Activated T-cell treated with anti-CD3 and anti-CD28 coated beads, Interleukin-2, amount 50 U/mL, for 4 hours (primary cell): Measurements from ENCODE around the gene MPPED2. TPM values are rescaled to one million over a fixed set of nuclear protein-coding genes. Genes with fewer than 3 reads are reported as not detected.

Experiments used
- ATAC-seq, 2 donors: fragments of 200-7000 bp; cut with Tn5 transposase; one replicate each; pipeline ENCODE4 v1.10.0; 2021
- DNase-seq: peaks from one replicate; pipeline ENCODE4 v3.0.0-alpha.2; 2020
- H3K27me3 Mint-ChIP-seq: one replicate; pipeline ENCODE4 v1.8.0; 2021; ENCODE audit warnings: low read depth, mixed read lengths
- H3K36me3 Mint-ChIP-seq: one replicate; pipeline ENCODE4 v1.8.0; 2022; ENCODE audit warnings: mixed read lengths; ENCODE audit not compliant: insufficient read depth
- H3K4me1 Mint-ChIP-seq: one replicate; pipeline ENCODE4 v1.8.0; 2021; ENCODE audit warnings: low read depth, mixed read lengths
- H3K4me3 Mint-ChIP-seq: one replicate; pipeline ENCODE4 v1.8.0; 2021; ENCODE audit warnings: mild to moderate bottlenecking, moderate library complexity, mixed read lengths
- H3K9me3 Mint-ChIP-seq: one replicate; pipeline ENCODE4 v1.8.0; 2021; ENCODE audit warnings: mixed read lengths
- total RNA-seq, 3 donors: library from RNA; stranded (reverse); gene quantifications; one replicate each; pipeline ENCODE4 v1.2.1, GENCODE V29; 2021

Gene MPPED2
- total RNA-seq, 3 donors from 2014 or later = 0.05 to 0.38 (median 0.26) TPM

DNA sequence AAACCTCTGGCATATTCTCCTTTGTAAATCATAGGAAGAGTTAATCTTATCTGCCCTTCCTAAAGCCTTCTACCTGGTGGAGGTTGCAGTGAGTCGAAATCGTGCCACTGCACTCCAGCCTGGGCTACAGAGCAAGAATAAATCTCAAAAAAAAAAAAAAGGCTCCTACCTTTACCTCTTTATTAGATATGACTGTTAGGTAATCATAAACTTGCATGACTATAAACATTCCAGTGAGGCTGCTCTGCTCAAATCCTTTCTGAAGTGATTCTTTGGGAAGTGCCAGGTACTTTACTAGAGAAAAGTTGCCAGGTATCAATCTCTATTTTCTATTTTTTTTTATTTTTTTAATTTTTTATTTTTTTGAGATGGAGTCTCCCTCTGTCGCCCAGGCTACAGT, 59.6 kb downstream of the MPPED2 start:
- Mint-ChIP-seq H3K9me3 (no peaks in the 10 kb centered on the region), H3K4me1 (no peaks in the 10 kb centered on the region), H3K36me3 (no peaks in the 10 kb centered on the region), H3K4me3 (no peak overlapping the region), H3K27me3 (peaks cover 2% of the 10 kb centered on the region)
- no peak for DNase-seq
- ATAC-seq = no peak

GRCh38 chr11:30522536-30523243, 63.5 kb downstream of the MPPED2 start:
- ATAC-seq (no peak), DNase-seq (no peak)
- Mint-ChIP-seq H3K27me3 (peaks cover 2% of the 10 kb centered on the region), H3K9me3 (no peaks in the 10 kb centered on the region), H3K36me3 (no peaks in the 10 kb centered on the region), H3K4me1 (no peaks in the 10 kb centered on the region), H3K4me3 (no peak overlapping the region)

- H3K4me3 Mint-ChIP-seq = no peak overlapping the region
- ATAC-seq (no peak), DNase-seq (no peak)
- no peaks in the 10 kb centered on the region for H3K9me3 Mint-ChIP-seq
- peaks cover 2% of the 10 kb centered on the region for H3K27me3 Mint-ChIP-seq
- H3K36me3 Mint-ChIP-seq = no peaks in the 10 kb centered on the region
- no peaks in the 10 kb centered on the region for H3K4me1 Mint-ChIP-seq
Measured at GRCh38 chr11:30521297-30522071, 64.7 kb downstream of the MPPED2 start.

- ATAC-seq = no peak
- no peak for DNase-seq
- H3K9me3 Mint-ChIP-seq = no peaks in the 10 kb centered on the region
- no peaks in the 10 kb centered on the region for H3K27me3 Mint-ChIP-seq
- no peak overlapping the region for H3K4me3 Mint-ChIP-seq
- no peaks in the 10 kb centered on the region for H3K36me3 Mint-ChIP-seq
- H3K4me1 Mint-ChIP-seq = no peaks in the 10 kb centered on the region
Measured at GRCh38 chr11:30513087-30513486, 73.1 kb downstream of the MPPED2 start.

GRCh38 chr11:30511408-30511807, 74.7 kb downstream of the MPPED2 start:
- Mint-ChIP-seq H3K9me3 (no peaks in the 10 kb centered on the region), H3K27me3 (no peaks in the 10 kb centered on the region), H3K36me3 (no peaks in the 10 kb centered on the region), H3K4me3 (no peak overlapping the region), H3K4me1 (no peaks in the 10 kb centered on the region)
- DNase-seq (no peak), ATAC-seq (no peak)

GRCh38 chr11:30510750-30511149, 75.4 kb downstream of the MPPED2 start:
- peak; percentile 18 to 34 for ATAC-seq
- Mint-ChIP-seq H3K36me3 (no peaks in the 10 kb centered on the region), H3K9me3 (no peaks in the 10 kb centered on the region), H3K27me3 (peaks cover under 1% of the 10 kb centered on the region), H3K4me1 (no peaks in the 10 kb centered on the region), H3K4me3 (no peak overlapping the region)
- DNase-seq = no peak

DNA sequence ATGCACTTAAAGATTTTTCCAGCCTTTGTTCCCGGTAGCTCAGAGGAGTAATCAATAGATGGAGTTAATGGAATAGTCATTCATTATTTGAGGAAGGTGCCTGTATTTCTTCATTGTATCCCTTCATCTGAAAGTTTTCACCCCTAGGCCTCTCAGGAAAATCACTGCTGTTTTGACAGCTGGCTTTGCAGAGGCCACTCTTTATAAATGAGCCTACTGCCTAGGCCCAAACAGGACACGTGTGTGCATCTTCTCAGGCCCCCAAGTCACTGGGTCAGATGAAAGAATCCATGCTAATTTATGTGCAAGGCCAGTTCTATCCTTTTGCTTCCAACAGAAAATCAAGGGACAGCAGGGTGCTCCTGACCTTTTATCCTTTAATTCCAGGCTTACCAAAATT, 76.8 kb downstream of the MPPED2 start:
- Mint-ChIP-seq H3K9me3 (no peaks in the 10 kb centered on the region), H3K36me3 (no peaks in the 10 kb centered on the region), H3K27me3 (peaks cover 6% of the 10 kb centered on the region), H3K4me3 (no peak overlapping the region), H3K4me1 (no peaks in the 10 kb centered on the region)
- DNase-seq = no peak
- ATAC-seq = no peak

- H3K36me3 Mint-ChIP-seq = no peaks in the 10 kb centered on the region
- no peaks in the 10 kb centered on the region for H3K9me3 Mint-ChIP-seq
- no peak overlapping the region for H3K4me3 Mint-ChIP-seq
- no peak for ATAC-seq
- H3K4me1 Mint-ChIP-seq = no peaks in the 10 kb centered on the region
- H3K27me3 Mint-ChIP-seq = peaks cover 6% of the 10 kb centered on the region
- DNase-seq = no peak
Measured at GRCh38 chr11:30508594-30508993, 77.6 kb downstream of the MPPED2 start.

GRCh38 chr11:30505603-30506002, 80.5 kb downstream of the MPPED2 start:
- H3K36me3 Mint-ChIP-seq = no peaks in the 10 kb centered on the region
- H3K9me3 Mint-ChIP-seq = no peaks in the 10 kb centered on the region
- no peaks in the 10 kb centered on the region for H3K4me1 Mint-ChIP-seq
- no peak for ATAC-seq
- peaks cover 6% of the 10 kb centered on the region for H3K27me3 Mint-ChIP-seq
- no peak for DNase-seq
- no peak overlapping the region for H3K4me3 Mint-ChIP-seq

- no peak overlapping the region for H3K4me3 Mint-ChIP-seq
- H3K9me3 Mint-ChIP-seq = no peaks in the 10 kb centered on the region
- H3K27me3 Mint-ChIP-seq = peaks cover 6% of the 10 kb centered on the region
- ATAC-seq (no peak), DNase-seq (no peak)
- no peaks in the 10 kb centered on the region for H3K4me1 Mint-ChIP-seq
- H3K36me3 Mint-ChIP-seq = no peaks in the 10 kb centered on the region
Measured at GRCh38 chr11:30504468-30504867, 81.7 kb downstream of the MPPED2 start.

GRCh38 chr11:30503156-30503555, 83.0 kb downstream of the MPPED2 start:
- Mint-ChIP-seq H3K27me3 (peaks cover 6% of the 10 kb centered on the region), H3K4me1 (no peaks in the 10 kb centered on the region), H3K9me3 (no peaks in the 10 kb centered on the region), H3K4me3 (no peak overlapping the region), H3K36me3 (no peaks in the 10 kb centered on the region)
- DNase-seq = no peak
- ATAC-seq = no peak

- no peak for ATAC-seq
- Mint-ChIP-seq H3K36me3 (no peaks in the 10 kb centered on the region), H3K4me1 (no peaks in the 10 kb centered on the region), H3K4me3 (no peak overlapping the region), H3K9me3 (no peaks in the 10 kb centered on the region), H3K27me3 (peaks cover 6% of the 10 kb centered on the region)
- DNase-seq = no peak
Measured at GRCh38 chr11:30502305-30502704, 83.8 kb downstream of the MPPED2 start.

- Mint-ChIP-seq H3K27me3 (peaks cover 6% of the 10 kb centered on the region), H3K4me1 (no peaks in the 10 kb centered on the region), H3K9me3 (no peaks in the 10 kb centered on the region), H3K36me3 (no peaks in the 10 kb centered on the region), H3K4me3 (no peak overlapping the region)
- DNase-seq (no peak), ATAC-seq (no peak)
Measured at GRCh38 chr11:30501744-30502143, 84.4 kb downstream of the MPPED2 start.

- no peak for DNase-seq
- no peak overlapping the region for H3K4me3 Mint-ChIP-seq
- H3K36me3 Mint-ChIP-seq = no peaks in the 10 kb centered on the region
- H3K27me3 Mint-ChIP-seq = no peaks in the 10 kb centered on the region
- no peaks in the 10 kb centered on the region for H3K9me3 Mint-ChIP-seq
- no peak for ATAC-seq
- H3K4me1 Mint-ChIP-seq = no peaks in the 10 kb centered on the region
Measured at GRCh38 chr11:30499940-30500339, 86.2 kb downstream of the MPPED2 start.

DNA sequence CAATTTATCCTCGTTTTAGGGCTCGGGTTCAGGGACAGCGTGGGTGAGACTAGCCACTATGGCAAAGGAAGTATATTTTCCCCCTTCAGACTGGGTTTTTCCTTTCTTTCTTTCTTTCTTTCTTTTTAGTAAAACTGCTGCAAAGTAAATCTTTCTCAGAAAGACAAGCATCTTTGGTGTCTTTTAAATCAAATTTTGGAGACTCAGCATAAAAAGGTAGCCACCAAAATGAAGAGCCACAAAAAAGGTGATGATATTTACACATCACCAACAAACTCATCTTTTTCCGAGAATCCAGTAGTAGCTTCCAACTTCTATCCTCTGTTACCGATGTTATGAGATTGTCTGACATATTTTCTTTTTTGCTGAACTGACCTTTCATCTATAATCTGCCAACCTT, 88.6 kb downstream of the MPPED2 start:
- no peaks in the 10 kb centered on the region for H3K36me3 Mint-ChIP-seq
- no peak overlapping the region for H3K4me3 Mint-ChIP-seq
- no peaks in the 10 kb centered on the region for H3K4me1 Mint-ChIP-seq

More for the DNA sequence above, 88.6 kb downstream of the MPPED2 start:
- ATAC-seq = no peak
- DNase-seq = no peak
- no peaks in the 10 kb centered on the region for H3K27me3 Mint-ChIP-seq
- no peaks in the 10 kb centered on the region for H3K9me3 Mint-ChIP-seq
